ENCODE data around the gene GPX4. TPM values are rescaled to one million over a fixed set of nuclear protein-coding genes. Genes with fewer than 3 reads are reported as not detected.

The GPX4 gene
- total RNA-seq, 1 experiment from 2014 or later: 363 TPM

GRCh38 chr19:1084024-1084868, 19.5 kb upstream of the GPX4 start:
- DNase-seq (ENCODE audit: low read depth): no peak

- no peak for DNase-seq (ENCODE audit: low read depth)
Measured at GRCh38 chr19:1085053-1085658, 18.6 kb upstream of the GPX4 start.

GRCh38 chr19:1085676-1086442, 17.9 kb upstream of the GPX4 start:
- no peak for DNase-seq (ENCODE audit: low read depth)

GRCh38 chr19:1086613-1087012, 17.2 kb upstream of the GPX4 start:
- DNase-seq (ENCODE audit: low read depth): no peak

GRCh38 chr19:1087813-1088415, 15.9 kb upstream of the GPX4 start:
- no peak for DNase-seq (ENCODE audit: low read depth)

- no peak for DNase-seq (ENCODE audit: low read depth)
Measured at GRCh38 chr19:1088416-1089010, 15.3 kb upstream of the GPX4 start.

GRCh38 chr19:1089126-1089771, 14.5 kb upstream of the GPX4 start:
- DNase-seq (ENCODE audit: low read depth): no peak

GRCh38 chr19:1089891-1090290, 13.9 kb upstream of the GPX4 start:
- no peak for DNase-seq (ENCODE audit: low read depth)

- no peak for DNase-seq (ENCODE audit: low read depth)
Measured at GRCh38 chr19:1090731-1091543, 12.9 kb upstream of the GPX4 start.

GRCh38 chr19:1091544-1092175, 12.1 kb upstream of the GPX4 start:
- no peak for DNase-seq (ENCODE audit: low read depth)

- no peak for DNase-seq (ENCODE audit: low read depth)
Measured at GRCh38 chr19:1093330-1093729, 10.5 kb upstream of the GPX4 start.

- no peak for DNase-seq (ENCODE audit: low read depth)
Measured at GRCh38 chr19:1093811-1094553, 9.8 kb upstream of the GPX4 start.

GRCh38 chr19:1094655-1094977, 9.2 kb upstream of the GPX4 start:
- no peak for DNase-seq (ENCODE audit: low read depth)

GRCh38 chr19:1094978-1095701, 8.7 kb upstream of the GPX4 start, which contains the start of gene POLR2E:
TSS of gene POLR2E (minus strand) at chr19:1095375. CDS start at chr19:1095315, 60 bp downstream.
- peak; percentile 97 for DNase-seq (ENCODE audit: low read depth)

GRCh38 chr19:1097810-1098176, 6.0 kb upstream of the GPX4 start:
- DNase-seq (ENCODE audit: low read depth): no peak

- DNase-seq (ENCODE audit: low read depth): no peak
Measured at GRCh38 chr19:1098177-1099051, 5.4 kb upstream of the GPX4 start.

- DNase-seq (ENCODE audit: low read depth): peak; percentile 37
Measured at GRCh38 chr19:1101337-1101698, 2.5 kb upstream of the GPX4 start.

All from LHCN-M2 (cell line).